Prostate gland (tissue), 2 donors: ENCODE data around the gene CDC14B.

ENCODE experiments used
- POLR2A ChIP-seq: fragments of 450-650 bp; IDR thresholded peaks from one replicate; pipeline ENCODE4 v1.6.1; 2016; ENCODE audit warnings: antibody characterized with exemption, mild to moderate bottlenecking
- TF ChIP-seq, protein P1 (sequence below), 4 experiments: fragments of 200-600 bp in 2 of 4; fragments of 450-650 bp in 2 of 4; sonication (generic) in 2 of 4; IDR thresholded peaks; 1 replicate in 3 of 4; 2 replicates in 1 of 4; pipeline ENCODE4 v1.5.1; 2016 to 2019; ENCODE audit warnings: antibody characterized with exemption in 4 of 4, mild to moderate bottlenecking in 2 of 4, moderate library complexity in 2 of 4

GRCh38 chr9:96564217-96564616, 55.4 kb downstream of the CDC14B start:
- TF ChIP-seq, protein P1, sequence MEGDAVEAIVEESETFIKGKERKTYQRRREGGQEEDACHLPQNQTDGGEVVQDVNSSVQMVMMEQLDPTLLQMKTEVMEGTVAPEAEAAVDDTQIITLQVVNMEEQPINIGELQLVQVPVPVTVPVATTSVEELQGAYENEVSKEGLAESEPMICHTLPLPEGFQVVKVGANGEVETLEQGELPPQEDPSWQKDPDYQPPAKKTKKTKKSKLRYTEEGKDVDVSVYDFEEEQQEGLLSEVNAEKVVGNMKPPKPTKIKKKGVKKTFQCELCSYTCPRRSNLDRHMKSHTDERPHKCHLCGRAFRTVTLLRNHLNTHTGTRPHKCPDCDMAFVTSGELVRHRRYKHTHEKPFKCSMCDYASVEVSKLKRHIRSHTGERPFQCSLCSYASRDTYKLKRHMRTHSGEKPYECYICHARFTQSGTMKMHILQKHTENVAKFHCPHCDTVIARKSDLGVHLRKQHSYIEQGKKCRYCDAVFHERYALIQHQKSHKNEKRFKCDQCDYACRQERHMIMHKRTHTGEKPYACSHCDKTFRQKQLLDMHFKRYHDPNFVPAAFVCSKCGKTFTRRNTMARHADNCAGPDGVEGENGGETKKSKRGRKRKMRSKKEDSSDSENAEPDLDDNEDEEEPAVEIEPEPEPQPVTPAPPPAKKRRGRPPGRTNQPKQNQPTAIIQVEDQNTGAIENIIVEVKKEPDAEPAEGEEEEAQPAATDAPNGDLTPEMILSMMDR (IDR thresholded peaks at IDR 0.05) = no peak
- TF ChIP-seq POLR2A = no peak
